C4-2B (cell line): ENCODE results near the gene TMEM256.
A peak's percentile ranks its signal among the peaks of the same experiment; 100 is the strongest.

Experiments
- H3K27ac ChIP-seq: fragments of 450-650 bp; 2 replicates; pipeline ENCODE4 v1.5.1; 2017
- CTCF ChIP-seq: fragments of 450-650 bp; conservative IDR thresholded peaks from 2 replicates; pipeline ENCODE4 v1.5.1; 2017; ENCODE audit warnings: mild to moderate bottlenecking
- ZFX ChIP-seq: fragments of 450-650 bp; IDR thresholded peaks from 2 replicates; pipeline ENCODE4 v1.6.1; 2017

The TMEM256 gene

GRCh38 chr17:7384489-7385081 is 19.3 kb downstream of the TMEM256 start:
- TF ChIP-seq ZFX: no peak
- TF ChIP-seq CTCF: no peak
- H3K27ac ChIP-seq: no peak overlapping the region

- TF ChIP-seq CTCF (no peak), ZFX (no peak)
- H3K27ac ChIP-seq: no peak overlapping the region
Observed at GRCh38 chr17:7383742-7384488, 20.0 kb downstream of the TMEM256 start.

GRCh38 chr17:7383371-7383741 is 20.5 kb downstream of the TMEM256 start:
- TF ChIP-seq ZFX (no peak), CTCF (no peak)
- no peak overlapping the region for H3K27ac ChIP-seq

- no peak overlapping the region for H3K27ac ChIP-seq
- TF ChIP-seq CTCF (no peak), ZFX (no peak)
Observed at GRCh38 chr17:7382901-7383300, 21.0 kb downstream of the TMEM256 start.

- H3K27ac ChIP-seq: peak within 1 kb of the TSS; percentile 76
- no peak for TF ChIP-seq CTCF
- TF ChIP-seq ZFX: peak; percentile 40; the same call in 1 of the 2 replicates
Observed at GRCh38 chr17:7380855-7381683, 22.8 kb downstream of the TMEM256 start, which contains the start of gene TNK1. Gene TNK1, plus strand, starts transcription at chr17:7381089. Its CDS starts 1,838 bp downstream, at chr17:7382927.

- TF ChIP-seq CTCF (no peak), ZFX (no peak)
- peak overlapping the region; percentile 76 for H3K27ac ChIP-seq
Observed at GRCh38 chr17:7380321-7380720, 23.6 kb downstream of the TMEM256 start.

GRCh38 chr17:7379134-7379533 is 24.8 kb downstream of the TMEM256 start:
- H3K27ac ChIP-seq: no peak overlapping the region
- TF ChIP-seq ZFX (no peak), CTCF (no peak)
